HEK293 (cell line): ENCODE results near the gene CPLX3.
A peak's percentile ranks its signal among the peaks of the same experiment; 100 is the strongest.

ENCODE experiments used
- CTCF ChIA-PET: fragments of 350-600 bp; formaldehyde crosslinking; extraction: SDS; loops from one replicate; lab custom pipeline; 2021; ENCODE audit warnings: antibody characterized with exemption; lab: Yijun Ruan, JAX
- POLR2A ChIA-PET: fragments of 300-600 bp; formaldehyde crosslinking; extraction: SDS; loops from one replicate; lab custom pipeline; 2020; ENCODE audit warnings: antibody characterized with exemption, inconsistent platforms; lab: Yijun Ruan, JAX
- H3K27ac ChIP-seq: fragments of 200-500 bp; sonication (Bioruptor generic); 2 replicates; pipeline ENCODE4 v1.5.1; 2014; ENCODE audit warnings: low read depth, low read length, control low read depth, inconsistent platforms; ENCODE audit errors: extremely low read depth
- H3K36me3 ChIP-seq, 2 experiments: fragments of 200-500 bp in 1 of 2; sonication (Bioruptor generic) in 1 of 2; 1 replicate in 1 of 2; 2 replicates in 1 of 2; pipeline ENCODE4 v1.5.1; 2014 to 2017; ENCODE audit warnings: inconsistent platforms in 2 of 2, low read length in 2 of 2; ENCODE audit not compliant: control insufficient read depth in 2 of 2, insufficient read depth in 1 of 2
- H3K4me1 ChIP-seq: fragments of 200-500 bp; sonication (Bioruptor generic); 2 replicates; pipeline ENCODE4 v1.5.1; 2014; ENCODE audit warnings: mild to moderate bottlenecking, low read length, inconsistent platforms; ENCODE audit not compliant: control insufficient read depth, insufficient read depth
- H3K4me3 ChIP-seq: 2 replicates; pipeline ENCODE4 v1.5.1; 2011; ENCODE audit warnings: low read depth, mild to moderate bottlenecking, control low read depth, low read length, moderate library complexity
- H3K9me3 ChIP-seq: fragments of 200-500 bp; sonication (Bioruptor generic); 2 replicates; pipeline ENCODE4 v1.5.1; 2014; ENCODE audit warnings: low read depth, low read length, inconsistent platforms; ENCODE audit not compliant: control insufficient read depth, insufficient read depth
- CTCF ChIP-seq: fragments of 450-650 bp; formaldehyde crosslinking; IDR thresholded peaks from 2 replicates; pipeline ENCODE4 v1.5.1; 2016; ENCODE audit warnings: missing biosample characterization, missing genetic modification characterization
- EGR2 ChIP-seq: fragments of 450-650 bp; formaldehyde crosslinking; IDR thresholded peaks from 2 replicates; pipeline ENCODE4 v1.5.1; 2016; ENCODE audit warnings: low read depth, missing biosample characterization, missing genetic modification characterization
- IKZF3 ChIP-seq: fragments of 450-650 bp; IDR thresholded peaks from 2 replicates; pipeline ENCODE4 v1.5.0; 2018; ENCODE audit warnings: missing biosample characterization, mild to moderate bottlenecking, missing genetic modification characterization, moderate library complexity
- ZBTB10 ChIP-seq: fragments of 450-650 bp; formaldehyde crosslinking; IDR thresholded peaks from 2 replicates; pipeline ENCODE4 v1.5.1; 2016; ENCODE audit warnings: missing biosample characterization, missing genetic modification characterization
- ZBTB21 ChIP-seq: fragments of 450-650 bp; formaldehyde crosslinking; IDR thresholded peaks from 2 replicates; pipeline ENCODE4 v1.5.1; 2017; ENCODE audit warnings: missing biosample characterization, missing genetic modification characterization
- ZBTB6 ChIP-seq: fragments of 450-650 bp; formaldehyde crosslinking; IDR thresholded peaks from 2 replicates; pipeline ENCODE4 v1.5.1; 2017; ENCODE audit warnings: missing biosample characterization, missing genetic modification characterization
- ZFHX2 ChIP-seq: fragments of 450-650 bp; formaldehyde crosslinking; conservative IDR thresholded peaks from 2 replicates; pipeline ENCODE4 v1.5.1; 2016; ENCODE audit warnings: missing biosample characterization, missing genetic modification characterization
- ZNF121 ChIP-seq: fragments of 450-650 bp; formaldehyde crosslinking; IDR thresholded peaks from 2 replicates; pipeline ENCODE4 v1.5.1; 2016; ENCODE audit warnings: missing biosample characterization, missing genetic modification characterization
- ZNF23 ChIP-seq: fragments of 450-650 bp; formaldehyde crosslinking; IDR thresholded peaks from 2 replicates; pipeline ENCODE4 v1.5.1; 2016; ENCODE audit warnings: missing biosample characterization, missing genetic modification characterization, borderline replicate concordance
- ZNF398 ChIP-seq: fragments of 450-650 bp; formaldehyde crosslinking; IDR thresholded peaks from 2 replicates; pipeline ENCODE4 v1.5.1; 2017; ENCODE audit warnings: missing biosample characterization, missing genetic modification characterization
- ZNF426 ChIP-seq: fragments of 450-650 bp; formaldehyde crosslinking; IDR thresholded peaks from 2 replicates; pipeline ENCODE4 v1.5.1; 2017; ENCODE audit warnings: missing biosample characterization, missing genetic modification characterization, mild to moderate bottlenecking, inconsistent platforms, moderate library complexity
- ZNF48 ChIP-seq: fragments of 450-650 bp; formaldehyde crosslinking; IDR thresholded peaks from 2 replicates; pipeline ENCODE4 v1.5.1; 2016; ENCODE audit warnings: missing biosample characterization, missing genetic modification characterization
- ZNF664 ChIP-seq: fragments of 450-650 bp; formaldehyde crosslinking; IDR thresholded peaks from 2 replicates; pipeline ENCODE4 v1.5.1; 2016; ENCODE audit warnings: missing biosample characterization, missing genetic modification characterization
- TF ChIP-seq, protein P1 (sequence below): fragments of 450-650 bp; IDR thresholded peaks from 2 replicates; pipeline ENCODE4 v1.5.1; 2018; ENCODE audit warnings: missing biosample characterization, missing genetic modification characterization
- TF ChIP-seq, protein P2 (sequence below): fragments of 450-650 bp; formaldehyde crosslinking; IDR thresholded peaks from 2 replicates; pipeline ENCODE4 v1.5.1; 2016; ENCODE audit warnings: missing biosample characterization, missing genetic modification characterization

Gene CPLX3

GRCh38 chr15:74838746-74839525 is 12.5 kb downstream of the CPLX3 start:
- Histone ChIP-seq H3K9me3 (no peaks in the 10 kb centered on the region), H3K36me3 (peaks cover 7 to 47% of the 10 kb centered on the region in 2 experiments; a peak in 2 of 3 replicates), H3K4me3 (no peak overlapping the region), H3K4me1 (peaks cover 10% of the 10 kb centered on the region), H3K27ac (no peak overlapping the region)
- POLR2A ChIA-PET, result no interaction called here
- peak; percentile 52; the same call in 1 of the 2 replicates for TF ChIP-seq ZFHX2
- no peak for TF ChIP-seq ZNF398 (tag by site-specific recombination)
- no peak for TF ChIP-seq ZNF48 (tag by site-specific recombination)
- TF ChIP-seq ZNF426 (tag by site-specific recombination), result no peak
- TF ChIP-seq ZNF664 (tag by site-specific recombination), result no peak
- TF ChIP-seq ZBTB6, result no peak
- peak; percentile 57; the same call in 1 of the 2 replicates for TF ChIP-seq EGR2 (tag by site-specific recombination)
- TF ChIP-seq IKZF3 (tag by site-specific recombination), result no peak
- TF ChIP-seq, protein P1, sequence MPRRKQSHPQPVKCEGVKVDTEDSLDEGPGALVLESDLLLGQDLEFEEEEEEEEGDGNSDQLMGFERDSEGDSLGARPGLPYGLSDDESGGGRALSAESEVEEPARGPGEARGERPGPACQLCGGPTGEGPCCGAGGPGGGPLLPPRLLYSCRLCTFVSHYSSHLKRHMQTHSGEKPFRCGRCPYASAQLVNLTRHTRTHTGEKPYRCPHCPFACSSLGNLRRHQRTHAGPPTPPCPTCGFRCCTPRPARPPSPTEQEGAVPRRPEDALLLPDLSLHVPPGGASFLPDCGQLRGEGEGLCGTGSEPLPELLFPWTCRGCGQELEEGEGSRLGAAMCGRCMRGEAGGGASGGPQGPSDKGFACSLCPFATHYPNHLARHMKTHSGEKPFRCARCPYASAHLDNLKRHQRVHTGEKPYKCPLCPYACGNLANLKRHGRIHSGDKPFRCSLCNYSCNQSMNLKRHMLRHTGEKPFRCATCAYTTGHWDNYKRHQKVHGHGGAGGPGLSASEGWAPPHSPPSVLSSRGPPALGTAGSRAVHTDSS (tag by site-specific recombination), result no peak
- TF ChIP-seq ZNF121, result no peak
- CTCF ChIA-PET, result interaction anchor here (0.8 kb wide), 1 partner anchor 63 kb away, joined by 5 read pairs; no protein-coding TSS in a partner anchor

GRCh38 chr15:74839526-74840395 is 13.3 kb downstream of the CPLX3 start:
- Histone ChIP-seq H3K4me3 (no peak overlapping the region), H3K36me3 (peaks cover 7 to 54% of the 10 kb centered on the region in 2 experiments; a peak in 2 of 3 replicates), H3K4me1 (peaks cover 10% of the 10 kb centered on the region), H3K9me3 (no peaks in the 10 kb centered on the region), H3K27ac (no peak overlapping the region)
- ChIA-PET CTCF (interaction anchor here (0.7 to 2.4 kb wide), 2 partner anchors 35 to 69 kb away, joined by 3 to 9 read pairs; no protein-coding TSS in a partner anchor), POLR2A (interaction anchor here (0.6 to 0.9 kb wide), 2 partner anchors 30 to 62 kb away, joined by 3 read pairs; no protein-coding TSS in a partner anchor)
- TF ChIP-seq ZBTB21 (tag by site-specific recombination), result no peak
- TF ChIP-seq ZBTB6, result peak; percentile 79; the same call in 1 of the 2 replicates
- TF ChIP-seq, protein P2, sequence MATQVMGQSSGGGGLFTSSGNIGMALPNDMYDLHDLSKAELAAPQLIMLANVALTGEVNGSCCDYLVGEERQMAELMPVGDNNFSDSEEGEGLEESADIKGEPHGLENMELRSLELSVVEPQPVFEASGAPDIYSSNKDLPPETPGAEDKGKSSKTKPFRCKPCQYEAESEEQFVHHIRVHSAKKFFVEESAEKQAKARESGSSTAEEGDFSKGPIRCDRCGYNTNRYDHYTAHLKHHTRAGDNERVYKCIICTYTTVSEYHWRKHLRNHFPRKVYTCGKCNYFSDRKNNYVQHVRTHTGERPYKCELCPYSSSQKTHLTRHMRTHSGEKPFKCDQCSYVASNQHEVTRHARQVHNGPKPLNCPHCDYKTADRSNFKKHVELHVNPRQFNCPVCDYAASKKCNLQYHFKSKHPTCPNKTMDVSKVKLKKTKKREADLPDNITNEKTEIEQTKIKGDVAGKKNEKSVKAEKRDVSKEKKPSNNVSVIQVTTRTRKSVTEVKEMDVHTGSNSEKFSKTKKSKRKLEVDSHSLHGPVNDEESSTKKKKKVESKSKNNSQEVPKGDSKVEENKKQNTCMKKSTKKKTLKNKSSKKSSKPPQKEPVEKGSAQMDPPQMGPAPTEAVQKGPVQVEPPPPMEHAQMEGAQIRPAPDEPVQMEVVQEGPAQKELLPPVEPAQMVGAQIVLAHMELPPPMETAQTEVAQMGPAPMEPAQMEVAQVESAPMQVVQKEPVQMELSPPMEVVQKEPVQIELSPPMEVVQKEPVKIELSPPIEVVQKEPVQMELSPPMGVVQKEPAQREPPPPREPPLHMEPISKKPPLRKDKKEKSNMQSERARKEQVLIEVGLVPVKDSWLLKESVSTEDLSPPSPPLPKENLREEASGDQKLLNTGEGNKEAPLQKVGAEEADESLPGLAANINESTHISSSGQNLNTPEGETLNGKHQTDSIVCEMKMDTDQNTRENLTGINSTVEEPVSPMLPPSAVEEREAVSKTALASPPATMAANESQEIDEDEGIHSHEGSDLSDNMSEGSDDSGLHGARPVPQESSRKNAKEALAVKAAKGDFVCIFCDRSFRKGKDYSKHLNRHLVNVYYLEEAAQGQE (tag by site-specific recombination), result no peak
- TF ChIP-seq ZNF23, result no peak
- 0 out of 2 replicates have a peak, but pooled peaks have one; percentile 19 for TF ChIP-seq ZBTB10 (tag by site-specific recombination)
- TF ChIP-seq CTCF (tag by site-specific recombination), result peak; percentile 64
